HepG2 (cell line): Measurements from ENCODE around the gene DAG1. TPM values are rescaled to one million over a fixed set of nuclear protein-coding genes. Genes with fewer than 3 reads are reported as not detected.

Experiments
- IKZF1 ChIP-seq: fragments of 450-650 bp; IDR thresholded peaks from 2 replicates; pipeline ENCODE4 v1.7.1; 2016
- MAFK ChIP-seq, 2 experiments: IDR thresholded peaks in 1 of 2; conservative IDR thresholded peaks in 1 of 2; 2 replicates each; pipeline ENCODE4 v1.6.1; 2011; ENCODE audit warnings: improper control_type of control experiment in 2 of 2, low read length in 2 of 2
- MLX ChIP-seq: IDR thresholded peaks from 2 replicates; pipeline ENCODE4 v1.6.1; 2016
- NR2C2 ChIP-seq: sonication (generic); formaldehyde crosslinking; IDR thresholded peaks from 2 replicates; pipeline ENCODE4 v1.4.0; 2020; ENCODE audit warnings: missing genetic modification reagents, mild to moderate bottlenecking, moderate library complexity, borderline replicate concordance
- PAWR ChIP-seq: sonication (generic); formaldehyde crosslinking; IDR thresholded peaks from 2 replicates; pipeline ENCODE4 v1.4.0; 2020; ENCODE audit warnings: missing genetic modification reagents, mild to moderate bottlenecking, borderline replicate concordance
- PAX8 ChIP-seq: sonication (generic); formaldehyde crosslinking; IDR thresholded peaks from 2 replicates; pipeline ENCODE4 v1.8.0; 2022; ENCODE audit warnings: mild to moderate bottlenecking, missing genetic modification reagents, borderline replicate concordance
- POGK ChIP-seq: sonication (generic); formaldehyde crosslinking; conservative IDR thresholded peaks from 2 replicates; pipeline ENCODE4 v1.8.0; 2022; ENCODE audit warnings: mild to moderate bottlenecking, moderate library complexity, missing genetic modification reagents
- PRDM10 ChIP-seq: sonication (generic); formaldehyde crosslinking; IDR thresholded peaks from 2 replicates; pipeline ENCODE4 v1.4.0; 2020; ENCODE audit warnings: low read depth, missing genetic modification reagents
- RBAK ChIP-seq: sonication (generic); formaldehyde crosslinking; IDR thresholded peaks from 2 replicates; pipeline ENCODE4 v1.5.1; 2020; ENCODE audit warnings: mild to moderate bottlenecking, missing genetic modification reagents
- SOX5 ChIP-seq: IDR thresholded peaks from 2 replicates; pipeline ENCODE4 v1.6.1; 2016; ENCODE audit warnings: borderline replicate concordance
- ZBTB3 ChIP-seq: sonication (generic); formaldehyde crosslinking; IDR thresholded peaks from 2 replicates; pipeline ENCODE4 v1.4.0; 2020; ENCODE audit warnings: low read depth, mild to moderate bottlenecking, moderate library complexity, missing genetic modification reagents, borderline replicate concordance
- ZNF44 ChIP-seq: sonication (generic); formaldehyde crosslinking; IDR thresholded peaks from 2 replicates; pipeline ENCODE4 v1.5.1; 2020; ENCODE audit warnings: mild to moderate bottlenecking, missing genetic modification reagents
- ZNF496 ChIP-seq: sonication (generic); formaldehyde crosslinking; IDR thresholded peaks from 2 replicates; pipeline ENCODE4 v1.8.1; 2023; ENCODE audit warnings: mild to moderate bottlenecking, moderate library complexity, missing genetic modification reagents; ENCODE audit not compliant: insufficient replicate concordance
- ZNF687 ChIP-seq: sonication (generic); formaldehyde crosslinking; IDR thresholded peaks from 2 replicates; pipeline ENCODE4 v1.5.1; 2020; ENCODE audit warnings: mild to moderate bottlenecking, missing genetic modification reagents, moderate library complexity
- polyA plus RNA-seq, 8 experiments: library from polyadenylated mRNA; depleted of rRNA in 3 of 8; stranded (reverse) in 7 of 8; unstranded in 1 of 8; fragments of >200 nt; fragmentation: Illumina TruSeq in 4 of 8; extraction: Trizol in 4 of 8; gene quantifications; 2 replicates each; pipeline versions ENCODE4 v1.2.1 to v1.2.3, GENCODE V29; 2011 to 2016; ENCODE audit warnings: low read depth in 4 of 8, missing spikeins in 1 of 8, mixed read lengths in 1 of 8; ENCODE audit not compliant: insufficient read depth in 1 of 8
- total RNA-seq, 5 experiments: library from RNA; depleted of rRNA; stranded (reverse); fragments of >200 nt; fragmentation: Illumina TruSeq; extraction: Trizol; gene quantifications; 2 replicates each; pipeline ENCODE4 v1.2.3, GENCODE V29; 2016; ENCODE audit warnings: low read depth in 1 of 5

The DAG1 gene
- total and polyA plus RNA-seq, 2 of the 13 experiments (the other 11 are each of a cell fraction or from before 2014, with no cell fraction given): 47.3 to 50.4 TPM

GRCh38 chr3:49500732-49501609 is 30.9 kb downstream of the DAG1 start (continued):
- TF ChIP-seq MAFK (conservative IDR thresholded peaks at IDR 0.05 in 1 of 2, IDR thresholded peaks at IDR 0.05 in 1 of 2; ENCODE audit: low read length in 2 of 2) (no peak), RBAK (CRISPR knock-in tag) (no peak), POGK (no peak), IKZF1 (no peak), ZBTB3 (CRISPR knock-in tag) (no peak), PAWR (CRISPR knock-in tag) (no peak), ZNF687 (CRISPR knock-in tag) (no peak), ZNF44 (no peak), PRDM10 (peak; percentile 57; the same call in 1 of the 2 replicates), PAX8 (no peak), MLX (peak; percentile 70; the same call in 1 of the 2 replicates), SOX5 (CRISPR knock-in tag) (peak; percentile 50; the same call in 1 of the 2 replicates), NR2C2 (CRISPR knock-in tag) (no peak), ZNF496 (CRISPR knock-in tag) (no peak)
